HT1080 (cell line): ENCODE measurements around the gene DDC. TPM values are rescaled to one million over a fixed set of nuclear protein-coding genes. Genes with fewer than 3 reads are reported as not detected.
"Not testable (repeated sequence)": the region's sequence is repeated elsewhere in the genome, so short reads cannot be mapped to it uniquely, and the experiment has no call there.

Experiments used
- DNase-seq: peaks from one replicate; pipeline ENCODE4 v3.0.0-alpha.2; 2015; ENCODE audit warnings: low read depth
- total RNA-seq: library from RNA; depleted of rRNA; stranded (reverse); fragments of >200 nt; shearing (Covaris generic); gene quantifications from 2 replicates; pipeline ENCODE4 v1.2.3, GENCODE V29; 2014

Gene DDC
- total RNA-seq, 1 experiment from 2014 or later = not detected

- no peak for DNase-seq
Measured at GRCh38 chr7:50529093-50529862, 35.9 kb downstream of the DDC start.

- DNase-seq = no peak
Measured at GRCh38 chr7:50528266-50529092, 36.7 kb downstream of the DDC start.

GRCh38 chr7:50519350-50519749 lies 45.9 kb downstream of the DDC start:
- not testable (repeated sequence) for DNase-seq

GRCh38 chr7:50513166-50513871 lies 51.9 kb downstream of the DDC start:
- no peak for DNase-seq

GRCh38 chr7:50512384-50512783 lies 52.8 kb downstream of the DDC start:
- DNase-seq = no peak

- DNase-seq = no peak
Measured at GRCh38 chr7:50509459-50509858, 55.7 kb downstream of the DDC start.

GRCh38 chr7:50508471-50508943 lies 56.7 kb downstream of the DDC start:
- DNase-seq = no peak

GRCh38 chr7:50507898-50508470 lies 57.2 kb downstream of the DDC start:
- DNase-seq = no peak

- no peak for DNase-seq
Measured at GRCh38 chr7:50505553-50506210, 59.5 kb downstream of the DDC start.

- no peak for DNase-seq
Measured at GRCh38 chr7:50504646-50505546, 60.3 kb downstream of the DDC start.

- no peak for DNase-seq
Measured at GRCh38 chr7:50502947-50503346, 62.3 kb downstream of the DDC start.

GRCh38 chr7:50502001-50502684 lies 63.1 kb downstream of the DDC start:
- DNase-seq = peak; percentile 80

GRCh38 chr7:50499092-50499491 lies 66.1 kb downstream of the DDC start:
- DNase-seq = no peak

- DNase-seq = peak; percentile 9
Measured at GRCh38 chr7:50497968-50498367, 67.2 kb downstream of the DDC start.

- peak; percentile 24 for DNase-seq
Measured at GRCh38 chr7:50497068-50497642, 68.0 kb downstream of the DDC start.

- no peak for DNase-seq
Measured at GRCh38 chr7:50496569-50496968, 68.6 kb downstream of the DDC start.

GRCh38 chr7:50495746-50496145 lies 69.5 kb downstream of the DDC start:
- no peak for DNase-seq

- no peak for DNase-seq
Measured at GRCh38 chr7:50492770-50493519, 72.3 kb downstream of the DDC start.
